Right lobe of liver (tissue), 6 donors: ENCODE results near the gene DLEC1. TPM values are rescaled to one million over a fixed set of nuclear protein-coding genes. Genes with fewer than 3 reads are reported as not detected.

ENCODE experiments used
- ATAC-seq, 4 donors: fragments of 200-7000 bp; cut with Tn5 transposase; one replicate each; pipeline ENCODE4 v1.9.1; 2020; ENCODE audit warnings: mild to moderate bottlenecking in 4 of 4, moderate library complexity in 4 of 4
- DNase-seq, 3 donors: peaks; one replicate each; pipeline ENCODE4 v3.0.0-alpha.2; 2020
- H3K27ac ChIP-seq, 3 donors: fragments of 200-600 bp; one replicate each; pipeline ENCODE4 v1.8.0; 2022
- H3K27me3 ChIP-seq, 2 donors: fragments of 200-600 bp; one replicate each; pipeline ENCODE4 v1.8.0; 2022
- H3K36me3 ChIP-seq, 4 donors: fragments of 200-600 bp; sonication (generic) in 1 of 4; one replicate each; pipeline versions ENCODE4 v1.5.1 to v1.8.0; 2017 to 2022; ENCODE audit warnings: control low read depth in 1 of 4
- H3K4me1 ChIP-seq, 4 donors: fragments of 200-600 bp; sonication (generic) in 1 of 4; one replicate each; pipeline versions ENCODE4 v1.5.1 to v1.8.0; 2017 to 2022; ENCODE audit warnings: control low read depth in 1 of 4
- H3K4me3 ChIP-seq, 3 donors: fragments of 200-600 bp; one replicate each; pipeline ENCODE4 v1.8.0; 2022
- H3K9me3 ChIP-seq, 4 donors: fragments of 200-600 bp; sonication (generic) in 1 of 4; one replicate each; pipeline versions ENCODE4 v1.5.1 to v1.8.0; 2017 to 2022; ENCODE audit warnings: control low read depth in 1 of 4
- POLR2A ChIP-seq: fragments of 450-650 bp; IDR thresholded peaks from one replicate; pipeline ENCODE4 v1.6.1; 2017; ENCODE audit warnings: antibody characterized with exemption, mild to moderate bottlenecking
- WGBS: methylation state at CpG from one replicate; pipeline ENCODE4 v1.1.6; 2018; ENCODE audit warnings: low coverage, low lambda C conversion rate; ENCODE audit not compliant: insufficient coverage; ENCODE audit errors: missing lambda C conversion rate; 5-methylcytosine and 5-hydroxymethylcytosine counted together
- intact Hi-C, 2 donors: fragments of 100-400 bp; cut with DNase I; formaldehyde crosslinking; loops; one replicate each; pipeline versions ENCODE4 v1.11.2 to v1.14.1; 2022
- total RNA-seq, 6 experiments: library from RNA; depleted of rRNA in 2 of 6; stranded (reverse); fragments of >200 nt in 2 of 6; fragmentation: NEBNext Ultra II Directional in 3 of 6; extraction: Animal tissue kit (Norgen Biotek cat#: 25700) in 3 of 6; gene quantifications; one replicate each; pipeline versions ENCODE4 v1.1.0 to v1.2.4, GENCODE V29; 2016 to 2023
- TF ChIP-seq, protein P1 (sequence below), 4 donors: fragments of 200-600 bp in 3 of 4; fragments of 450-650 bp in 1 of 4; IDR thresholded peaks; one replicate each; pipeline versions ENCODE4 v1.5.1 to v1.8.0; 2016 to 2022; ENCODE audit warnings: antibody characterized with exemption in 4 of 4, mild to moderate bottlenecking in 2 of 4
- donor health status: DM: no; HTN: yes; CAD: no.
- donor health status: DM: no; HTN: no; CAD: no.
- donor health status: DM: no; HTN: no; CAD: no.
- donor health status: DM: no; HTN: yes; CAD: no.
- donor health status: DM: no; HTN: yes; CAD: no.

The DLEC1 gene
- total RNA-seq, 6 experiments from 2014 or later: 0.04 to 0.18 (median 0.15) TPM; not detected in 2

DNA sequence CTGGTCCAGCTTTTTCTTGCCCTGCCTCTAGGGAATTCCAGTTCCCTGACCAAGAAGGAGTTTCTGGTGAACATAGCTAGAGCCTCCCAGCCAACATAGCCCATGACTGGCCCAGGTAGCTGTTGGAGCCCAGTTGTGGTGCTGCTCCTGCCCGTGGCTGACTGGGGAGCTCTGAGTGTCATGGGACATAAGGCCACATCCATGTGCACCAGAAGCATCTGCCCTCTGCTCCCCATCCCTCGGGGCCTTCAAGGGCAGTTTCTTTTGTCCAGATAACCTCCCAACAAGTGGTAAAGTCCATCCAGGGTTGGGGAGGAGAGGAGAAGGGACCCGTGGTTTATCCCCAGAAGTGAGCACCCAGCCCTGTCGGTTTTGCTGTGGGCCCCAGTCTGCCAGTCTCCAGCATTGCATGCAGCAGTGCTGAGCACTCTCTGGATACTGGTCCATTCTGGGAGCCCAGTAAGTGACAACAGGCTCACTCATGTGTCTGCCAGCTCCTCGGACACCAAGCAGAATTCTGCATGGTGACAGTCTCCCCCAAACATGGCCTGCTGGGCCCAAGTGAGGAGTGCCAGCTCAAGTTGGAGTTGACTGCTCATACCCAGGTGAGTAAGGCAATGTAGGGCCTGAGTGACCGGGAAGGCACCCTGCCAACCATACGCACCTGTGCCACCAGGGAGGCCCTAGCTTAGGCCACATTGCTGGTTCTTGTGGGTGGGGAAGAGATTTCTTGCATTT is 69.1 kb downstream of the DLEC1 start:
- no peaks in the 10 kb centered on the region for H3K36me3 ChIP-seq
- TF ChIP-seq, protein P1, sequence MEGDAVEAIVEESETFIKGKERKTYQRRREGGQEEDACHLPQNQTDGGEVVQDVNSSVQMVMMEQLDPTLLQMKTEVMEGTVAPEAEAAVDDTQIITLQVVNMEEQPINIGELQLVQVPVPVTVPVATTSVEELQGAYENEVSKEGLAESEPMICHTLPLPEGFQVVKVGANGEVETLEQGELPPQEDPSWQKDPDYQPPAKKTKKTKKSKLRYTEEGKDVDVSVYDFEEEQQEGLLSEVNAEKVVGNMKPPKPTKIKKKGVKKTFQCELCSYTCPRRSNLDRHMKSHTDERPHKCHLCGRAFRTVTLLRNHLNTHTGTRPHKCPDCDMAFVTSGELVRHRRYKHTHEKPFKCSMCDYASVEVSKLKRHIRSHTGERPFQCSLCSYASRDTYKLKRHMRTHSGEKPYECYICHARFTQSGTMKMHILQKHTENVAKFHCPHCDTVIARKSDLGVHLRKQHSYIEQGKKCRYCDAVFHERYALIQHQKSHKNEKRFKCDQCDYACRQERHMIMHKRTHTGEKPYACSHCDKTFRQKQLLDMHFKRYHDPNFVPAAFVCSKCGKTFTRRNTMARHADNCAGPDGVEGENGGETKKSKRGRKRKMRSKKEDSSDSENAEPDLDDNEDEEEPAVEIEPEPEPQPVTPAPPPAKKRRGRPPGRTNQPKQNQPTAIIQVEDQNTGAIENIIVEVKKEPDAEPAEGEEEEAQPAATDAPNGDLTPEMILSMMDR (IDR thresholded peaks at IDR 0.05): no peak
- no peak for TF ChIP-seq POLR2A
- intact Hi-C loops: no loop called here
- H3K27ac ChIP-seq: no peak overlapping the region
- H3K4me1 ChIP-seq: no peaks in the 10 kb centered on the region
- H3K27me3 ChIP-seq: no peaks in the 10 kb centered on the region
- peaks cover 0 to 4% (median 0%) of the 10 kb centered on the region in 4 donors for H3K9me3 ChIP-seq
- no CpG with 5 or more reads among the region's 7 CpGs for WGBS
- DNase-seq (peak; percentile 8 to 41 (median 19)), ATAC-seq (peak in 1 of 4 donors; percentile 7)
- H3K4me3 ChIP-seq: no peak overlapping the region

DNA sequence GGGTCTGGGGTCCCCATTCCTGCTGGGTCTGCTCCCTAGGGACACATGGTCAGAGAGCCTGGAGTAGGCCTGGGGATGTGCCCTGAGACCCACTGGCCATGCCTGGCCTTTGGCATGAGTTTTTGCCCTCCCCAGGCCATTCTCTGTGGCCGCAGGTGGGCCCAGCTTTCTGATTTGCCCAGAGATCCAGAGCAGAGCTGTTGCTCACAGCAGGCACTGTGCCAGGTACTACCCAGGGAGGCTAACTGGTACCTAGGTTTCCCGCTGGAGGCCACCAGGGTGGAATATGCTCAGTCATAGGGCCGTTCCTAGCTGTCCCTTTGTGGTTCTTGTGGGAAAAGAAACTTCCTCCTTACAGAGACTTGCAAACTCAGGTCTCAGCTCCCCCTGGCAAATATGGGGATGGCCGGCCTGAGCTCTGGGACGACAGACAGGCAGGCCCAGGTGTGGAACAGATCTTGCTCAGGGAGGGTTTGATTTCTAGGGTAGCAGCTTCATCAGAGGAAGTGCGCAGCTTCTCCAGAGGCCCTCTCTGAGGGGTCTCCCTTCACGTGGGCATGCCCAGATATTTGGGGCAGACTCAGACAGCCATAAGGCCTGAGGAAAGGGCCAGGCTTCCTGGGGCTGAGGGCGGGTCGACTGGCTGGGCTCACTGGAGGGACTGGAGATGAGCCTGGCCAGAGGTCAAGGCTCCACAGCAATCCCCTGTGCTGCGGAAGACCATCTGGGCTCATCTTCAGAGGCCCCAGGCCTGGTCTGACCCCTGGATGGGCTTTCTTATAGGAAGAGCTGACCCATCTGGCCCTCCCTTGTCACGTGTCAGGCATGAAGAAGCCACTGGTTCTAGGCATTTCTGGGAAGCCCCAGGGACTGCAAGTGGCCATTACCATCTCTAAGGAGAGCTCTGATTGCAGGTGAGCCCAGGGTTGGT is 69.9 kb downstream of the DLEC1 start:
- no peaks in the 10 kb centered on the region for H3K4me1 ChIP-seq
- intact Hi-C loops: no loop called here
- DNase-seq (peak; percentile 19 to 51 (median 44)), ATAC-seq (peak in 3 of 4 donors; percentile 7 to 27 (median 10))
- H3K9me3 ChIP-seq: peaks cover 0 to 4% (median 0%) of the 10 kb centered on the region in 4 donors
- no peak overlapping the region for H3K4me3 ChIP-seq
- H3K36me3 ChIP-seq: no peaks in the 10 kb centered on the region
- H3K27ac ChIP-seq: no peak overlapping the region
- TF ChIP-seq, protein P1 (IDR thresholded peaks at IDR 0.05): no peak
- TF ChIP-seq POLR2A: no peak
- 55% methylated on average over 5 of the region's 11 CpGs for WGBS
- no peaks in the 10 kb centered on the region for H3K27me3 ChIP-seq

DNA sequence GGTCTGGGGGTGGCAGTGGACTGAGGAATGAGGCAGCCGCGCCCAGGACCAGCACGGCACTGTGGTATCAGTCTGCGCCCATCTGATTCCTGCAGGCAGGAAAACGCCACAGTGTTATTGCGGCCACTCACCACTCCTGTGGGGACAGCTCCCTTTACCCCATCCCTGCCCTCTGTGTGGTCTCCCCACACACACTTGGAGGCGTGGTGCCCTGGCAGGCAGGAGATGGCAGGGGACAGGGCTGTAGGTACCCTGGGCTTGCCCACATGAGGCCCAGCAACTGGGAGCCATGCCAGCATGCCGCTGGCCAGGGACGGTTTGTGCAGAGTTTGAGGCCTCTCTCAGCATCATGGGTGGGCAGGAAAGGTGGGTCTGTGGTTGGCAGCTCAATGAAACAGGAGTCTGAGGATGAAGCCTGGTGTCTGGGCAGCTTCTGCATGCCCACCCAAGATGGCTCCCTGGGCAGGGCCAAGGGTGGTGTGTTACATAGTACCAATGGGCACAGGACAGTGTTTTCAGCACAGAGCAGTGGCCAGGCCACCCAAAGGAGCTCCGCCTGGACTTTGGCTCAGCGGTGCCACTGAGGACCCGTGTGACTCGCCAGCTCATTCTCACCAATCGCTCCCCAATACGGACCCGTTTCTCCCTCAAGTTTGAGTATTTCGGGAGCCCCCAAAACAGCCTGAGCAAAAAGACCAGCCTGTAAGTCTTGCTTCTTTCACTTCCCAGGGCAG is 70.7 kb downstream of the DLEC1 start:
- H3K4me3 ChIP-seq: no peak overlapping the region
- 93% methylated on average over 8 of the region's 17 CpGs for whole genome bisulfite sequencing
- TF ChIP-seq, protein P1 (IDR thresholded peaks at IDR 0.05): no peak
- no peak for TF ChIP-seq POLR2A
- DNase-seq (peak; percentile 11 to 45 (median 37)), ATAC-seq (peak in 1 of 4 donors; percentile 6)
- no peaks in the 10 kb centered on the region for H3K27me3 ChIP-seq
- intact Hi-C loops: loop anchor here (10.0 kb wide), 1 partner anchor 105 kb away; no protein-coding TSS in a partner anchor
- H3K36me3 ChIP-seq: no peaks in the 10 kb centered on the region
- peaks cover 0 to 4% (median 0%) of the 10 kb centered on the region in 4 donors for H3K9me3 ChIP-seq
- H3K27ac ChIP-seq: no peak overlapping the region
- no peaks in the 10 kb centered on the region for H3K4me1 ChIP-seq
